Activated CD4-positive, CD25-positive, alpha-beta regulatory T cell treated with anti-CD3 and anti-CD28 coated beads, Interleukin-2, amount 50 U/mL, for 16 hours (primary cell): ENCODE results near the gene SPIN1.

Experiments used
- DNase-seq: peaks from one replicate; pipeline ENCODE4 v3.0.0-alpha.2; 2020; ENCODE audit warnings: low read depth, low spot score

SPIN1 gene

DNA sequence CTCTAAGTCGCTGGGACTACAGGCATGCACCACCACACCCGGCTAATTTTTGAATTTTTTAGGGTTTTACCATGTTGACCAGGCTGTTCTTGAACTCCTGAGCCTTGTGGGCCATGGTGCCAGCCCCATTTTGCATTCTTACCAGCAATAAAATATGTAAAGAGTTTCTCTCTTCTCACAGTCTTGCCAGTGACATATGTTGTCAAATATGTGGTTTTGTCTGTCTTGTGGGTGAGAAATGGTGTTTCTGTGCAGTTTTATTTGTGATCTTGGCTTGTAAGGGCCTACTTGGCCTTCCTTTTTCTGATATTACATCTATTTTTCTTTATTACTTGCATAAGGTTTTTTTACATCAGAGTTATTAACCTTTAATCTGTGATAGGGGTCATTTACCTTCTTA is 47.1 kb downstream of the SPIN1 start:
- DNase-seq: no peak

DNA sequence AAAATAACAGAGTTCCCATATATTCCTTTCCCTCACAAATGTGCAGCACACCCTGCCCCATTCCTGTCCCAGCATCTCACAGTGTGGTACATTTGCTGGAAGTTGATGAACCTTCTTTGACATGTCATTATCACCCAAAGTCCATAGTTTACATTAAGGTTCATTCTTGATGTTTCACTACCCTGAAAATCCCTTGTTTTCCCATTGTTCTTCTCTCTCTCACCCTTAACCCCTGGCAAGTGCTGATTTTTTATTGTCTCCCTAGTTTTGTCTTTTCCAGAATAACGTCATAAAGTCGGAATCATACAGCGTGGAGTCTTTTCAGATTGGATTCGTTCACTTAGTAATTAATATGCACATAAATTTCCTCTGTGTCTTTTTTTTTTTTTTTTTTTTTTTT is 48.1 kb downstream of the SPIN1 start:
- DNase-seq: no peak

DNA sequence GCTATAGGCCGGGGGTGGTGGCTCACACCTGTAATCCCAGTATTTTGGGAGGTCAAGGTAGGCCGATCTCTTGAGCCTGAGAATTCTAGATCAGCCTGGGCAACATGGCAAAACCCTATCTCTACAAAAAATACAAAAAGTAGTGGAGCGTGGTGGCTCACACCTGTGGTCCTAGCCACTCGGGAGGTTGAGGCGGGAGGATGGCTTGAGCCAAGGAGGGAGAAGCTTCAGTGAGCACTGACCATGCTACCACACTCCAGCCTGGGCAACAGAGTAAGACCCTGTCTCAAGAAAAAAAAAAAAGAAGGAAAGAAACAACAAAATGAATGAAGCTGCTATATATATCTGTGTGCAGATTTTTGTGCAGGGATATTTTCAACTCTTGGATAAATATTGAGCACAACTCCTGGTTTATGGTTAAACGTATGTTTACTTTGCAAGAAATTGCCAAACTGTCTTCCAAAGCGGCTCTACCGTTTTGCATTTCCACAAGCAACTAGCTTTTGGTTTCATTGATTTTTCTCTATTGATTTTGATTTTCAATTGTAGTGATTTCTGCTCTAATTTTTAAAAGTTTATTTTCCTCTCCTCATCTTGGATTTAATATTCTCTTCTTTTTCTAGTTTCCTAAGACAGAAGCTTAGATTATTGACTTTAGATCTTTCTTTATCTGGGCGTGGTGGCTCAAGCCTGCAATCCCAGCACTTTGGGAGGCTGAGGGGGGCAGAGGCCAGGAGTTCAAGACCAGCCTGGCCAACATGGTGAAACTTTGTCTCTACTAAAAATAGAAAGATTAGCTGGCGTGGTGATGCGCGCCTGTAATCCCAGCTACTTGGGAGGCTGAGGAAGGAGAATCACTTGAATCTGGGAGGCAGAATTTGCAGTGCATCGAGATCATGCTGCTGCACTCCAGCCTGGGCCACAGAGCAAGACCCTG is 49.2 kb downstream of the SPIN1 start:
- no peak for DNase-seq

DNA sequence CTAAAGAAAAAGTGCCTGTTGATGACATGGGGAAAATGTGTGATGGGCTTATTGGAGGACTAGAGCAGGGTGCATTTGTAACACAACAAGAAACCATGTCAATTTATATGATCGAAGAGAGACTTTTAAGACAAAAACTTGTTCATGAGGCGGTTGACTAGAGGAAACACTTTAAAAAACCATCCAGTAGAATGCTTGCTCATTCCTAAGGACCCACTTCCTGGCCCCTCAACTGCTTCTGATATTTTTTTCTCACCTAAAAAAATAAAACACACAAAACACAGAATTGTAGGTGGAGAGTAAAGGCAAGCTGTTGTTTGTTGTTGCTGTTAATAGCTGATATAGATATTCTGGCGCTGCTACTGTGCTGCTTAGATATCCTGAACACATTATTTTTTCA is 50.6 kb downstream of the SPIN1 start:
- no peak for DNase-seq

DNA sequence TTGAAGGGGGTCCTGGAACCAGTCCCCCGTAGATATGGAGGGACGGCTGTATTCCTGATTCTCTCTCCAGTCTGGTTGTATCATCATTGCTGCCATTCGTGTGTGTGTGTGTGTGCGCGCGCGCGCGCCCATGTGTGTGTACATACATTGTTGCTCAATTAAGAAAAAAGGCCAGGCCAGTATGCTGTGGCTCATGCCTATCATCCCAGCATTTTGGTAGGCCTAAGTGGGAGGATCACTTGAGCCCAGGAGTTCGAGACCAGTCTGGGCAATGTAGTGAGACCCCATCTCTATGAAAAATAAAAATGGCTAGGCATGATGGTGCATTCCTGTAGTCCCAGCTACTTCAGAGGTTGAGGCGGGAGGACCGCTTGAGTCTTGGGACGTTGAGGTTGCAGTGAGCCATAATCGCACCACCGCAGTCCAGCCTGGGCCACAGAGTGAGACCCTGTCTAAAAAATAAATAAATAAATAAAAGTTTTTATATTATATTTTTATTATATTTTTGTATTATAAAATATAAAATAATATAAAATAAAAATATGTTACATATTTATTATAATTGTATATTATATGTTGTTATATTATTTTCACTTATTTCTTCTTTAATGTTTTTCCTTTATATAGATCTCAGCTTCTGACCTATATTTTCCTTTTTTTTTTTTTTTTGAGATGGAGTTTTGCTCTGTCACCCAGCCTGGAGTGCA is 53.2 kb downstream of the SPIN1 start:
- no peak for DNase-seq

DNA sequence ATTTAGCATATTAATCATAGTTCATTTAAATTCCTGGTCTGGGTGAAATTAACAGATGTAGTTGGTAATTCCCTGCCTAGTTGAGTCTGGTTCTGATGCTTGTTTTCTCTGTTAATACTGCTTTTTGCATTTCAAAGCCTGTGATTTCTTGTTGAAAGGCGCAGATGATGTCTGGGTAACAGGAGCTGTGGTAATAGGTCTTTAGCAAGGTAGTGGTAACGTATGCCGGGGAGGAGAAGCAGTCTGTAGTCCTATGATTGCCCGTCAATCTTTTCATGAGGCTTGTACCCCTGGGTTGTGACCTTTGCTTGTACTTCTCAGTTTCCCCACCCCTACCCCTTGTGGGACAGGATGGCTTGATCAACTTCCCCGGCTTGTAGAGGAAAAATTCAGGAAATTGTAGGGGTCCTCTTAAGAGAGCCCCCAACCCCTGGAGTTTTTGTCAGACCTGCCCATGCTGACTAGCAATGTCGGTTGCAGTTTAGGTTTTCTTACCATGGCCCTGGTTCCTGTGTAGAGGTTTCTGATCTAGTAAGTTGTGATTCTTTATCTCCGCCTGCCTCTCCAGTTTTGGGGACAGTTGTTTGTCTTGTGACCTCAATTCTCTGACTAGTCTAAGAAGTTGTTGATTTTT is 55.4 kb downstream of the SPIN1 start:
- DNase-seq: no peak

DNA sequence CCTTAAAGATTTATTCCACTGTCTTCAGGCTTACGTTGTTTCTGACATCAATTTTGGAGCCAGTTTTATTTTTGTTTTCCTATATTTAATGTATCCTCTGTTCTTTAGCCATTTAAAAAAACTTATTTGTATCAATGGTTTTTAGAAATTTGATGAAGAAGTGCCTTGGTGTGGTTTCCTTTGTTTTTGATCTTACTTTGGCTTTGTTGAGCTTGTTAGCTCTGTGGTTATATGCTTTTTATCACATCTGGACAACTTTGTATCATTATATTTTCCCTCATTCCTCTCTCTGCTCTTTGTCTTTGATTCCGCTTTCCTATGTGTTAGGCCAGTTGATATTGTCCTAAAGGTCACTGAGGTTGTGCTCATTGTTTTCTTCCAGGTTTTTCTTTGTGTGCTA is 58.5 kb downstream of the SPIN1 start:
- DNase-seq: no peak

DNA sequence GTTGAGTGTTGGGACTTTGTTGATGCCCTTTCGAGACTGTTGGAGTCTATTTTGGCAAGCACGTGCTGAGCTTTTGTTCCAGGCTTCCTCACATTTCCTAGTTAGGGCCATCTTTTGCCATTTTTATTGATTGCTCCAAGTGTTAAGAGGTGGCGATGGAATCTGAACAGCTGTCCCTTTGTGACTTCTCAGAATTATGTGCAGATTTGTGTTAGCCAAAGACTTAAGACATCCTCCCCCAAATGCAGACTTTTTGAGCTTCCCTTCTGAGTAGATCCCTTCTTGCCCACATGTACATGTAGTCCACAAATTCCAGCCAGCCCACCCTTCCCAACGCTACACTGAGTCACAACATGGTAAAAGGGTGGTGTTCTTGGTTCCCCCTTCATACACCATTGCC is 59.2 kb downstream of the SPIN1 start:
- no peak for DNase-seq

DNA sequence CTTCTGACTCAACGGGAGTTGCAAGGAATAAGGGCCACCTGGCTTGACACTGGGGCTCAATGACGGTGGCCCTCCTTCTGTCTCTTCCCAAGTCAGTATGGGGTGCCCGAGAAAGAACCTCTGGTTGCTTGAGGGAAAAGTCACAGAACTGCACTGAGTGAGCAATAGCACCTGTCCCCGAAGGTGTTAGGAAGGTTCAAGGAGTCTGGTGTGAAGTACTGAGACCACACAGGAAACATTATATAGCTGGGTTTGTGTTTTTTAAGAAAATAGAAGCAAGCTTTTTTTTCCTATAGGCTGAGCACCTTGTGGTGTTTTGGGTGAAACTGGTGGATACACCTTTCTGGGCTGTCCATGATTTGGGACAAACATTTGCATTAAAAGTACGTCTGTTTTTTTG is 62.9 kb downstream of the SPIN1 start:
- DNase-seq: no peak

DNA sequence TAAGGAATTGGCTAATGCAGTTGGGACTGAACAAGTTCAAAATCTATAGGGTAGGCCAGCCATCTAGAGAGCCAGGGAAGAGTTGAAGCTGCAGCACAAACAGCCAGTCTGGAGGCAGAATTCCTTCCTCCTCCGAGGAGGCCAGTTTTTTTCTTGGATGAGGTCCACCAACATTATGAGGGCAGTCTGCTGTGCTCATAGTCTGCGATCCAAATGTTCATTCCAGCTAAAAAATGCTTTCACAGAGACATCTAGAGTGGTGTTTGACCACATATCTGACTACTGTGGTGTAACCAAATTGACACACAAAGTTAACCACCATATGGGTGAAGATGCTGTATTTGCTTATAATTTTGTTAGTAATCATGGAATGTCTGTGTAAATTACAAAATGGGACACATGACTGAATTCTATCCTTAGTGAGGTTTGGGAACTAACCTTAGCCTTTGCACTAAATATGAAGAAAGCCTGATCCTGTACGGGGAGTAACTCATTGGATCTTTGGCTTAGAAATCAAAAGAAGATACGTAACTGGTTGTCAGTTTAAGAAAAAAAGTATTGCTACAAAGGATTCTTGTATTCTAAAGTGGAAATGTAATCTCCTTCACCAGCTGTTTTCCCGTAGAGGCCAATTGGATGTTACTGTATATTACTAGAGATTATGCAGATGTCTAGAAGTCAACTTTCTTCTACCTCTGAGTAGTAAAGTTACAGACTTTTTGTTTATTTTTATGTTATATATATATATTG is 70.6 kb downstream of the SPIN1 start:
- DNase-seq: no peak

DNA sequence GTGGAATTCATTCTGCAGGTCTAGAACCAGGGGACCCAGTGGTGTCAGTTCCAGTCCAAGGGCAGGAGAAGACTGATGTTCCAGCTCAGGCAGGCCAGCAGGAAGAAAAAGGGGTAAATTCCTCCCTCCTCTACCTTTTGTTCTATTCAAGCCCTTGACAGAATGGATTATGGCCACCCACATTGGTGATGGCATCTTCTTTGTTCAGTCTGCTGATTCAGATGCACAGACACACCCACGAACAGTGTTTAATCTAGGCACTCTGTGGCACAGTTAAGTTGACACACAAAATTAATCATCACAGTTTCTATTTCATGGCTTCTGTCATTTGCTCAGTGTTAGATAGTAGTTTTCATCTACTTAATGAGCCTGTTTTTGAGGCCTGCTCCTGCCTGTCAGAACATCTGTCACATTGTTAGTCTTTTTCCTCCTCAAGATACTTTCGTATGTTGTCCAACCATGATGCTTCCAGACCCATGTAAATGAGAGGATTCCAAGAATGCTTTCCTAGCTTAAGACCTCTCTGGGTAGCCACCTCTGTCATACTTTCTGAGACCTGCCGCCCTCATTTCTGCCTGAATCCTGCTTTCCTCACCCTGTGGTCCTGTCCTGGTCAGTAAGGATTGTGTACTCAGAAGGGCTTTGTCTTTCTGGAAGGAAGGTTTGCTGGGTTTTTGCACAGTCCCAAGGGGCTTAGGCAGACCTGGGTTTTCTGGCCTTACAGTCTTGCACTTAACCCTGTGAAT is 72.5 kb downstream of the SPIN1 start:
- DNase-seq: no peak

DNA sequence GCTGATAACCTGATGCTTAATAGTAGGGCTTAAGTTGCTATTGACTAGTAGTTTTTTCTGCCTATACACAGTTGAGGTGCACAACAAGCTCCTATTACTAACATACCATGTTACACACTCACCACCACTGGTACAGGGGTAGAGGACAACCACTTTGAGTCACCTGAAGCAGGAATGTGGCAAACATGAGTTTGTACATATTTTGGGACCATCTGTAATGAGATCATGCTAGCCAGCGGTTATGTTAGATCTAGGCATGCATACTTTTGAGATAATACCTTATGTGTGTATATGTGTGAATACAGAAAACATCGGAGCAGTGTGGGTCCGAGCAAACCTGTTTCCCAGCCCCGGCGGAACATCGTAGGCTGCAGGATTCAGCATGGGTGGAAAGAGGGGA is 73.9 kb downstream of the SPIN1 start:
- no peak for DNase-seq

DNA sequence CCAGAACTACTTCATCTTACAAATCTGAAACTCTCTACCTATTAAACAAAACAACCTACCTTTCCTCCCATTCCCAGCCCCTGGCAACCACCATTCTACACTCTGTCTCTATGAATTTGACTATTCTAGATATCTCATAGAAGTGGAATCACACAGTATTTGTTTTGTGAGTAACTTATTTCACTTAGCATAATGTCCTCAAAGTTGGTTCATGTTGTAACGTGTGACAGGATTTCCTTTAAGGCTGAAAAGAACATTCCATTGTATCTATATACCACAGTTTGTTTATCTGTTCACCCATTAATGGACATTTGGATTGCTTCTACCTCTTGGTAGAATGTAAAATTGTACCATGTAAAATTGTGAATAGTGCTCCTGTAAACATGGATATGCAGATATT is 76.6 kb downstream of the SPIN1 start:
- no peak for DNase-seq

DNA sequence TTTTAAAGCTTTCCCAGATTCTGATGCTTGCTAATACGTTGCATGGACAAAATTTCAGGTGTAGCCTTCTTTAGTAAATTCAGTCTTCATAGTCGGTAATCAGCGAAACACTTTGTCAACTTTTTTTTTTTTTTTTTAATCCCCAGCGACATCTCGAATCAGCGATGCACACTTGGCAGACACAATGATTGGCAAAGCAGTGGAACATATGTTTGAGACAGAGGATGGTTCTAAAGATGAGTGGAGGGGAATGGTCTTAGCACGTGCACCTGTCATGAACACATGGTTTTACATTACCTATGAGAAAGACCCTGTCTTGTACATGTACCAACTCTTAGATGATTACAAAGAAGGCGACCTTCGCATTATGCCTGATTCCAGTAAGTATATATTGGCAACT is 80.0 kb downstream of the SPIN1 start:
- no peak for DNase-seq

DNA sequence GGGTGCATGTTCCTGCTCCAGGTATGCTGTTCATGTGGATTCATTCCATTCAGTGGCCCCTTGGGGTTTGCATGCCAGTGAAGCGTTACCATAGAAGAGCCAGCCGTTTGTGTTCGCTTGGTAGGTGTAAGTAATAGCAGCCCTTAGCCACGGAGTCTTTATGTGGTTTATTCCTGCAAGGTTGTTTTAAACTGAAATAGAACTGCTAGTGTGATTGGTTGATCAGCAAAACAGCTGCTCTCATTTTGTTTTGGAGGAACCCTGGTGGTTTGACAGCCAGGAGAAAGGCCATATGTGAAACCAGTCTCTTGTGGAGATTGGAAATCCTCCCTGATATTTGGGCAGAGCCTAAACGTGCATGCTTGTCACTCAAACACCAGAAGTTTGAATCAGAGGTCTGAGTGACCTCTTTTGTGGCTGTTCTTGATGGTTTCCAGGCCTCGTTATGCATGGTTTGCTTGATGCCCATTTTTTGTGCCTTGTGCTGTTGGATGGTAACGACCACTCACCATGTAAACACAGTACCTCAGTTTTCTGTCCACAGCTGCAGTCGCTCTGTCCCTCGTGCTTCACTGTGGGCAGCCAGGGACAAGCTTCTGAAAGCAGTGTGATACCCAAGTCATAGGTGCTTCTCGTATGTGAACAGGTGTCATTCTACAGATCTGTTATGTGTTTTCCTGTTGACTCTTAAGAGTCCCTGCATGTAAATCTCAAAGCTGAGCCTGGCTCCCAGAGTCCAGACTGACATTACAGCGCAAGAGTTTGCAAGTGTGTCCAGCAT is 88.4 kb downstream of the SPIN1 start:
- no peak for DNase-seq

DNA sequence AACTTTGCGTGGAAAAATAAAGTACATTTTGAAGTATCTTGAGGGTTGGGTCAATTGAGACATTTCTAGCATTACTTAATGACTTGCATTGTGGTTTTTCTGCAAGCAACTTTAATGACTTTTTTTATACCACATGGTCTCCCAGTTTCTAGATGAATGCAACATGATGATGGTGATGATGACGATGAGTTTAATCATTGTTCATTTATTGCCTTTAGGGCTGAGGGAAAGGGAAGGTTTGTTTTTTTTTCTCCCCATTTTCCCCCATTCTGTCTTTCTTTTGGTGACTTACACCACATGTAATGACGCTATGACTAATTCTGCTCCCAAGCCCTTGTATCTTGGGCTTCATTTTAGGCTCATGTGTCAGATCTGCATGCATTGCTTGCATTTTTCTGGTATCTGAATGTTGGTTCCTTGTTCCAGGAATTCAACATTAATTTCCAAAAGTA is 89.1 kb downstream of the SPIN1 start:
- DNase-seq: no peak

DNA sequence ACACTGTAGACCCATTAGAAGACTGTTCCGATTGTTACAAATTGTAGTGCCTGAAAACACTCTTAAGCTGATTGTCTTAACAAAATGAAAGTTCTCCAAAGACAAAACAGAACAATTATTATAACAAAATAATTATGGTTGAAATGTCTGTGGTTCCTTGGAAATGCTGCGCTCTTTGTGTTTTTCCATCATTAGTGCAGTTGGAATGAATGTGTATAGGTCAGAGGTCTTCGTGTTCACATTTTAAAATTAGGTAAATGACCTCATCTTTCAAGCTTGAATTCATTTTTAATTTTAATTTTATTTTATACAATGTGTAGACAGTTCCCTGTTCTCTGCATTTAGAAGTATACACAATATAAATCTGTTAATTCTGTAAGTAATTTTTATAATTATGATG is 90.0 kb downstream of the SPIN1 start:
- no peak for DNase-seq

DNA sequence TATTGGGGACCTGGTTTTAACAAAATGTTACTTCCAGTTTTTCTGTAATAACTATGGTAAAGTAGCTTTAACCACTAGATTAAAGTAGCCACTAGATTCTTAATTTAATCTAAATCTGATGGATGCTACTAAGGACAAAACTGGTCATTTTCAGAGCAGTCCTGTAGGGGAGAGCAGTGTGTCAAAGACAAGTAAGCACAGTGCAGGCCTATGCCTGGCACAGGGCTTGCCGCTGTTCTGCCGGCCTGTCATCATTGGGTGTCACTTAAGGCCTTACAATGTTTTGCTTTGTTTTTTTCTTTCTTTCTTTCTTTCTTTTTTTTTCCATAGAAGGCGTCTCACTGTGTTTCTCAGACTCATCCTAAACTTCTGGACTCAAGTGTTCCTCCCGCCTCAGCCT is 93.7 kb downstream of the SPIN1 start:
- no peak for DNase-seq

DNA sequence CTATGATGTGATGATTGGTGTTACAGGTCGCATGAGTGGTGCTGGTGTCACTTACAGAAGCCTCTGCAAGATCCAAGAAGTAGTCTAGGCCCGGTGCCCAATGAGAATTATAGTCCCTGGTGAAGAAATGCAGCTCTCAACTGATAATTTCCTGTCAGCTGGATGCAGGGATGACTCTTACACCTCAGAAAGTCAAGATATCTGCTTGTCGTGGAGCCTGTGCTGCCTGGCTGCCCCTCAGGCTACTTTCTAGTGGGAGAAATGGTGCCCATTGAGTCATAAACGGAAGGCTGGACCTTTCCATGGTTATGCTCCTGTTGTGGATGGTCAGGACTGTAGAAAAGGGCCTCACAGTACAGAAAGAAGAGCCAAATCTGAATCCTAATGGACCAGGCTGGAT is 99.9 kb downstream of the SPIN1 start:
- DNase-seq: no peak

DNA sequence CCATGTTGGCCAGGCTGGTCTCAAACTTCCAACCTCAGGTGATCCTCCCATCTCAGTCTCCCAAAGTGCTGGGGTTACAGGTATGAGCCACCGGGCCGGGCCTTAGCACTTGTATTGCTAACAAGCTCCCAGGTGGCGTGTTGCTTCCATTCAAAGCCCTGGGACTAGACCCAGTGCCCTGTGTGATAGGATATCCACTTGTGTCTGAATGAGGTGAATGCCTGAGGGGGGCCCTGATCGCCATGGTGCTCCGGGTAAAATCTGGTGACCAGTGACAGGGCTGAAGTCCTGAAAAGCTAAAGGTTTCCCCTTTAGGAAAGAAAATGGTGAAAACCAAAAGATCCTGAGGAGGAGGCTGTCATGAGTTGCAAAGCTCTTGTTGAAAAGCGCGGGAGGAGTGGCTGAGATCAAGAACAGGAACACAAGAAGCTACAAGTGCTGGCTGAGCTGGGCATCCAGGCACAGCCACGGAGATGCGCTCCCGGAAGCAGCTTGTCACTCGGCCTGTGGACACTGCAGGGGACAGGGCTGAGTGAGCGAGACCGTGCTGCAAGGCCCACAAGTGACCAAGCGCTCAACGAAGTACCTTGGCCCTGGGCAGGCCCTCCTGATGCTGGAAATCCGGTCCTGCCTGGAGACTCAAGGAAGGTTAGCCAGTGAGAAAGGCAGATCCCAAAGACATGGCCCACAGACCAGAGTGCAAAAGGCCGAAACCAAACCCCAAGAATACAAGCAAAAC is 106.9 kb downstream of the SPIN1 start:
- DNase-seq: no peak
